HepG2 (cell line): ENCODE data around the gene NOTUM. TPM values are rescaled to one million over a fixed set of nuclear protein-coding genes. Genes with fewer than 3 reads are reported as not detected.

Experiments used
- AHR ChIP-seq: IDR thresholded peaks from 2 replicates; pipeline ENCODE4 v1.6.1; 2018; ENCODE audit warnings: missing genetic modification reagents, missing compliant biosample characterization
- AKAP8 ChIP-seq: sonication (generic); formaldehyde crosslinking; IDR thresholded peaks from 2 replicates; pipeline ENCODE4 v1.5.1; 2020; ENCODE audit warnings: mild to moderate bottlenecking, missing genetic modification reagents
- ATF4 ChIP-seq, 2 experiments: fragments of 450-650 bp in 1 of 2; sonication (generic) in 1 of 2; formaldehyde crosslinking; IDR thresholded peaks; 2 replicates each; pipeline versions ENCODE4 v1.5.0 to v1.8.0; 2020 to 2022; ENCODE audit warnings: mild to moderate bottlenecking in 1 of 2, missing genetic modification reagents in 1 of 2
- ATRX ChIP-seq: sonication (generic); formaldehyde crosslinking; IDR thresholded peaks from 2 replicates; pipeline ENCODE4 v1.4.0; 2020; ENCODE audit warnings: missing genetic modification reagents, borderline replicate concordance
- EHMT2 ChIP-seq: fragments of 200-600 bp; sonication (generic); IDR thresholded peaks from 2 replicates; pipeline ENCODE4 v1.7.0; 2017; ENCODE audit warnings: antibody characterized with exemption, low read depth, low read length, borderline replicate concordance
- FOXP4 ChIP-seq: sonication (generic); formaldehyde crosslinking; IDR thresholded peaks from 2 replicates; pipeline ENCODE4 v1.4.0; 2020; ENCODE audit warnings: missing genetic modification reagents
- KAT2B ChIP-seq: fragments of 150-350 bp; IDR thresholded peaks from 2 replicates; pipeline ENCODE4 v1.6.1; 2014; ENCODE audit warnings: low read depth, low read length, borderline replicate concordance
- MAZ ChIP-seq, 2 experiments: sonication (generic) in 1 of 2; formaldehyde crosslinking in 1 of 2; IDR thresholded peaks; 2 replicates each; pipeline versions ENCODE4 v1.5.0 to v1.6.1; 2012 to 2020; ENCODE audit warnings: low read depth in 2 of 2, mild to moderate bottlenecking in 2 of 2, borderline replicate concordance in 1 of 2, improper control_type of control experiment in 1 of 2, low read length in 1 of 2, missing genetic modification reagents in 1 of 2, moderate library complexity in 1 of 2
- MIER2 ChIP-seq: IDR thresholded peaks from 2 replicates; pipeline ENCODE4 v1.6.1; 2016; ENCODE audit warnings: missing biosample characterization, missing genetic modification reagents
- MLX ChIP-seq: IDR thresholded peaks from 2 replicates; pipeline ENCODE4 v1.6.1; 2016
- MYC ChIP-seq: sonication (generic); formaldehyde crosslinking; IDR thresholded peaks from 2 replicates; pipeline ENCODE4 v1.9.0; 2021; ENCODE audit warnings: missing genetic modification reagents, borderline replicate concordance
- NR2C2 ChIP-seq: sonication (generic); formaldehyde crosslinking; IDR thresholded peaks from 2 replicates; pipeline ENCODE4 v1.4.0; 2020; ENCODE audit warnings: missing genetic modification reagents, mild to moderate bottlenecking, moderate library complexity, borderline replicate concordance
- PLSCR1 ChIP-seq: sonication (generic); formaldehyde crosslinking; IDR thresholded peaks from 2 replicates; pipeline ENCODE4 v1.5.0; 2020; ENCODE audit warnings: missing genetic modification reagents, mild to moderate bottlenecking, borderline replicate concordance
- POGZ ChIP-seq: sonication (generic); formaldehyde crosslinking; IDR thresholded peaks from 2 replicates; pipeline ENCODE4 v1.4.0; 2020; ENCODE audit warnings: mild to moderate bottlenecking, missing genetic modification reagents
- SP5 ChIP-seq: IDR thresholded peaks from 2 replicates; pipeline ENCODE4 v1.6.1; 2016; ENCODE audit warnings: low read depth, borderline replicate concordance
- SRSF9 ChIP-seq: fragments of 200-400 bp; formaldehyde crosslinking; IDR thresholded peaks from 2 replicates; pipeline ENCODE4 v1.6.1; 2018; ENCODE audit warnings: borderline replicate concordance, mild to moderate bottlenecking, low read depth, low read length; ENCODE audit not compliant: insufficient read depth, poor library complexity, severe bottlenecking
- YEATS2 ChIP-seq: sonication (generic); formaldehyde crosslinking; IDR thresholded peaks from 2 replicates; pipeline ENCODE4 v1.4.0; 2020; ENCODE audit warnings: missing genetic modification reagents, borderline replicate concordance
- ZNF3 ChIP-seq: IDR thresholded peaks from 2 replicates; pipeline ENCODE4 v1.7.0; 2017; ENCODE audit warnings: inconsistent platforms
- ZNF451 ChIP-seq: sonication (generic); formaldehyde crosslinking; IDR thresholded peaks from 2 replicates; pipeline ENCODE4 v1.5.0; 2020; ENCODE audit warnings: mild to moderate bottlenecking, missing genetic modification reagents
- polyA plus RNA-seq, 8 experiments: library from polyadenylated mRNA; depleted of rRNA in 3 of 8; stranded (reverse) in 7 of 8; unstranded in 1 of 8; fragments of >200 nt; fragmentation: Illumina TruSeq in 4 of 8; extraction: Trizol in 4 of 8; gene quantifications; 2 replicates each; pipeline versions ENCODE4 v1.2.1 to v1.2.3, GENCODE V29; 2011 to 2016; ENCODE audit warnings: low read depth in 4 of 8, missing spikeins in 1 of 8, mixed read lengths in 1 of 8; ENCODE audit not compliant: insufficient read depth in 1 of 8
- total RNA-seq, 5 experiments: library from RNA; depleted of rRNA; stranded (reverse); fragments of >200 nt; fragmentation: Illumina TruSeq; extraction: Trizol; gene quantifications; 2 replicates each; pipeline ENCODE4 v1.2.3, GENCODE V29; 2016; ENCODE audit warnings: low read depth in 1 of 5
- TF ChIP-seq, protein P1 (sequence below): sonication (generic); formaldehyde crosslinking; IDR thresholded peaks from 2 replicates; pipeline ENCODE4 v1.4.0; 2020; ENCODE audit warnings: mild to moderate bottlenecking, low read depth, missing genetic modification reagents
- TF ChIP-seq, protein P2 (sequence below): sonication (generic); formaldehyde crosslinking; IDR thresholded peaks from 2 replicates; pipeline ENCODE4 v1.5.1; 2020; ENCODE audit warnings: mild to moderate bottlenecking, moderate library complexity, missing genetic modification reagents

Gene NOTUM
- total and polyA plus RNA-seq, 2 of the 13 experiments (the other 11 are each of a cell fraction or from before 2014, with no cell fraction given) = 150 to 160 TPM

GRCh38 chr17:81927653-81928543 lies 33.1 kb downstream of the NOTUM start, which contains the start of gene MAFG (continued):
- TF ChIP-seq MIER2 (0 out of 2 replicates have a peak, but pooled peaks have one; percentile 43), AKAP8 (CRISPR knock-in tag) (peak; percentile 80; the same call in 1 of the 2 replicates), MYC (CRISPR knock-in tag) (peak; percentile 77), SRSF9 (no peak), MLX (CRISPR knock-in tag) (peak; percentile 73), YEATS2 (CRISPR knock-in tag) (no peak), ZNF3 (CRISPR knock-in tag) (no peak), ATF4 (CRISPR knock-in tag; IDR thresholded peaks at IDR 0.05) (peak in 1 of 2 experiments; percentile 79; a peak in 2 of 4 replicates), PLSCR1 (CRISPR knock-in tag) (no peak), ATRX (no peak), SP5 (CRISPR knock-in tag) (peak; percentile 76; the same call in 1 of the 2 replicates), KAT2B (no peak), FOXP4 (CRISPR knock-in tag) (peak; percentile 43; the same call in 1 of the 2 replicates), NR2C2 (peak; percentile 66; the same call in 1 of the 2 replicates), POGZ (peak; percentile 58; the same call in 1 of the 2 replicates), ZNF451 (CRISPR knock-in tag) (peak; percentile 96), AHR (CRISPR knock-in tag) (no peak; the same call in 1 of the 2 replicates), EHMT2 (no peak), MAZ (IDR thresholded peaks at IDR 0.05; ENCODE audit: borderline replicate concordance, low read depth, low read length) (peak; percentile 46; the same call in 1 of the 2 replicates), MAZ (CRISPR knock-in tag; IDR thresholded peaks at IDR 0.05; ENCODE audit: low read depth) (peak; percentile 93)
- TF ChIP-seq, protein P1, sequence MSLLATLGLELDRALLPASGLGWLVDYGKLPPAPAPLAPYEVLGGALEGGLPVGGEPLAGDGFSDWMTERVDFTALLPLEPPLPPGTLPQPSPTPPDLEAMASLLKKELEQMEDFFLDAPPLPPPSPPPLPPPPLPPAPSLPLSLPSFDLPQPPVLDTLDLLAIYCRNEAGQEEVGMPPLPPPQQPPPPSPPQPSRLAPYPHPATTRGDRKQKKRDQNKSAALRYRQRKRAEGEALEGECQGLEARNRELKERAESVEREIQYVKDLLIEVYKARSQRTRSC = no peak
- TF ChIP-seq, protein P2, sequence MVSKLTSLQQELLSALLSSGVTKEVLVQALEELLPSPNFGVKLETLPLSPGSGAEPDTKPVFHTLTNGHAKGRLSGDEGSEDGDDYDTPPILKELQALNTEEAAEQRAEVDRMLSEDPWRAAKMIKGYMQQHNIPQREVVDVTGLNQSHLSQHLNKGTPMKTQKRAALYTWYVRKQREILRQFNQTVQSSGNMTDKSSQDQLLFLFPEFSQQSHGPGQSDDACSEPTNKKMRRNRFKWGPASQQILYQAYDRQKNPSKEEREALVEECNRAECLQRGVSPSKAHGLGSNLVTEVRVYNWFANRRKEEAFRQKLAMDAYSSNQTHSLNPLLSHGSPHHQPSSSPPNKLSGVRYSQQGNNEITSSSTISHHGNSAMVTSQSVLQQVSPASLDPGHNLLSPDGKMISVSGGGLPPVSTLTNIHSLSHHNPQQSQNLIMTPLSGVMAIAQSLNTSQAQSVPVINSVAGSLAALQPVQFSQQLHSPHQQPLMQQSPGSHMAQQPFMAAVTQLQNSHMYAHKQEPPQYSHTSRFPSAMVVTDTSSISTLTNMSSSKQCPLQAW = no peak
